Suprapubic skin (tissue), 4 donors: Measurements from ENCODE around the gene KRTDAP. TPM values are rescaled to one million over a fixed set of nuclear protein-coding genes. Genes with fewer than 3 reads are reported as not detected.

ENCODE experiments used
- DNase-seq, 2 donors: peaks; one replicate each; pipeline ENCODE4 v3.0.0-alpha.2; 2019; ENCODE audit warnings: low spot score in 2 of 2
- H3K27ac ChIP-seq: fragments of 200-600 bp; sonication (generic); one replicate; pipeline ENCODE4 v1.5.1; 2019
- H3K27me3 ChIP-seq: fragments of 200-600 bp; sonication (generic); one replicate; pipeline ENCODE4 v1.5.1; 2019
- H3K36me3 ChIP-seq: fragments of 200-600 bp; sonication (generic); one replicate; pipeline ENCODE4 v1.5.1; 2019
- H3K4me1 ChIP-seq: fragments of 200-600 bp; sonication (generic); one replicate; pipeline ENCODE4 v1.5.1; 2019
- H3K4me3 ChIP-seq: fragments of 200-600 bp; sonication (generic); one replicate; pipeline ENCODE4 v1.5.1; 2019; ENCODE audit warnings: mild to moderate bottlenecking
- H3K9me3 ChIP-seq: fragments of 200-600 bp; sonication (generic); one replicate; pipeline ENCODE4 v1.5.1; 2019
- CTCF ChIP-seq, 2 donors: fragments of 200-600 bp in 1 of 2; fragments of 450-650 bp in 1 of 2; sonication (generic) in 1 of 2; IDR thresholded peaks; one replicate each; pipeline ENCODE4 v1.5.1; 2016 to 2019; ENCODE audit warnings: antibody characterized with exemption in 2 of 2, mild to moderate bottlenecking in 1 of 2, moderate library complexity in 1 of 2
- EP300 ChIP-seq: sonication (generic); formaldehyde crosslinking; IDR thresholded peaks from one replicate; pipeline ENCODE4 v1.6.1; 2017; ENCODE audit warnings: antibody characterized with exemption
- POLR2A ChIP-seq, 2 donors: fragments of 450-650 bp; IDR thresholded peaks; one replicate each; pipeline ENCODE4 v1.6.1; 2017; ENCODE audit warnings: antibody characterized with exemption in 2 of 2, mild to moderate bottlenecking in 2 of 2, moderate library complexity in 2 of 2
- POLR2AphosphoS5 ChIP-seq, 3 donors: sonication (generic); formaldehyde crosslinking; IDR thresholded peaks; one replicate each; pipeline ENCODE4 v1.6.1; 2017; ENCODE audit warnings: antibody characterized with exemption in 3 of 3
- WGBS: methylation state at CpG from one replicate; pipeline ENCODE4 v1.1.5; 2018; 5-methylcytosine and 5-hydroxymethylcytosine counted together
- total RNA-seq, 4 donors: library from RNA; depleted of rRNA; stranded (reverse); fragments of >200 nt; gene quantifications; one replicate each; pipeline ENCODE4 v1.1.0, GENCODE V29; 2016

Gene KRTDAP
- total RNA-seq, 4 donors from 2014 or later = 1,056 to 12,237 (median 8,197) TPM

- H3K4me1 ChIP-seq = peaks cover 19% of the 10 kb centered on the region
- H3K36me3 ChIP-seq = no peaks in the 10 kb centered on the region
- no peak for DNase-seq
- no peak overlapping the region for H3K4me3 ChIP-seq
- H3K27ac ChIP-seq = no peak overlapping the region
- H3K9me3 ChIP-seq = no peaks in the 10 kb centered on the region
- peaks cover 17% of the 10 kb centered on the region for H3K27me3 ChIP-seq
- WGBS = 88% methylated on average over 2 of the region's 2 CpGs
- TF ChIP-seq EP300 (no peak), POLR2AphosphoS5 (IDR thresholded peaks at IDR 0.05) (no peak), CTCF (IDR thresholded peaks at IDR 0.05) (no peak), POLR2A (IDR thresholded peaks at IDR 0.05) (no peak)
Measured at GRCh38 chr19:35454663-35455062, 35.6 kb downstream of the KRTDAP start.

GRCh38 chr19:35451338-35452096 is 38.7 kb downstream of the KRTDAP start:
- no peak for DNase-seq

GRCh38 chr19:35449359-35450043 is 40.8 kb downstream of the KRTDAP start:
- Histone ChIP-seq H3K4me3 (no peak overlapping the region), H3K27ac (no peak overlapping the region), H3K36me3 (no peaks in the 10 kb centered on the region), H3K9me3 (no peaks in the 10 kb centered on the region), H3K4me1 (peaks cover 22% of the 10 kb centered on the region), H3K27me3 (peaks cover 17% of the 10 kb centered on the region)
- 67% methylated on average over 27 of the region's 27 CpGs for WGBS
- TF ChIP-seq EP300 (no peak), POLR2AphosphoS5 (IDR thresholded peaks at IDR 0.05) (no peak), CTCF (IDR thresholded peaks at IDR 0.05) (no peak), POLR2A (IDR thresholded peaks at IDR 0.05) (no peak)
- DNase-seq = no peak

More at GRCh38 chr19:35451338-35452096, 38.7 kb downstream of the KRTDAP start:
- 82% methylated on average over 7 of the region's 7 CpGs for WGBS
- Histone ChIP-seq H3K9me3 (no peaks in the 10 kb centered on the region), H3K36me3 (no peaks in the 10 kb centered on the region), H3K4me1 (peaks cover 22% of the 10 kb centered on the region), H3K4me3 (no peak overlapping the region), H3K27me3 (peaks cover 17% of the 10 kb centered on the region), H3K27ac (no peak overlapping the region)
- TF ChIP-seq CTCF (IDR thresholded peaks at IDR 0.05) (no peak), EP300 (no peak), POLR2A (IDR thresholded peaks at IDR 0.05) (no peak), POLR2AphosphoS5 (IDR thresholded peaks at IDR 0.05) (no peak)

- H3K4me3 ChIP-seq = no peak within 1 kb of the TSS
- H3K27me3 ChIP-seq = peaks cover 13% of the 10 kb centered on the region
- H3K36me3 ChIP-seq = no peaks in the 10 kb centered on the region
- 78% methylated on average over 12 of the region's 12 CpGs for WGBS
- DNase-seq = no peak
- no peak within 1 kb of the TSS for H3K27ac ChIP-seq
- TF ChIP-seq POLR2A (IDR thresholded peaks at IDR 0.05) (no peak), POLR2AphosphoS5 (IDR thresholded peaks at IDR 0.05) (no peak), EP300 (no peak), CTCF (IDR thresholded peaks at IDR 0.05) (no peak)
- H3K4me1 ChIP-seq = peaks cover 22% of the 10 kb centered on the region
- no peaks in the 10 kb centered on the region for H3K9me3 ChIP-seq
Measured at GRCh38 chr19:35447606-35448469, 42.4 kb downstream of the KRTDAP start, which contains the start of gene FFAR2. Gene FFAR2 (plus strand): TSS chr19:35448257. CDS start chr19:35449715, 1,458 bp downstream.
